Muscle layer of duodenum (tissue), 2 donors: ENCODE measurements around the gene APOH.

Experiments
- H3K27ac ChIP-seq: one replicate; pipeline ENCODE4 v1.7.0; 2013; ENCODE audit warnings: mild to moderate bottlenecking, low read length
- H3K27me3 ChIP-seq: one replicate; pipeline ENCODE4 v1.7.0; 2013; ENCODE audit warnings: low read depth, mild to moderate bottlenecking, control low read depth, low read length
- H3K36me3 ChIP-seq, 2 donors: one replicate each; pipeline ENCODE4 v1.7.0; 2013; ENCODE audit warnings: low read length in 2 of 2, control low read depth in 1 of 2, mild to moderate bottlenecking in 1 of 2; ENCODE audit not compliant: insufficient read depth in 2 of 2, control insufficient read depth in 1 of 2
- H3K4me1 ChIP-seq, 2 donors: one replicate each; pipeline ENCODE4 v1.7.0; 2013; ENCODE audit warnings: low read length in 2 of 2, mild to moderate bottlenecking in 2 of 2, control low read depth in 1 of 2, moderate library complexity in 1 of 2; ENCODE audit not compliant: insufficient read depth in 2 of 2, control insufficient read depth in 1 of 2
- H3K4me3 ChIP-seq, 2 donors: one replicate each; pipeline ENCODE4 v1.7.0; 2013; ENCODE audit warnings: low read length in 2 of 2, low read depth in 1 of 2, mild to moderate bottlenecking in 1 of 2
- H3K9me3 ChIP-seq, 2 donors: one replicate each; pipeline ENCODE4 v1.7.0; 2013; ENCODE audit warnings: low read length in 2 of 2, control low read depth in 1 of 2, mild to moderate bottlenecking in 1 of 2; ENCODE audit not compliant: control insufficient read depth in 1 of 2
- donor health status: healthy.

Gene APOH

GRCh38 chr17:66167189-66167815 lies 61.9 kb downstream of the APOH start:
- H3K27me3 ChIP-seq = no peaks in the 10 kb centered on the region

GRCh38 chr17:66165537-66166123 lies 63.6 kb downstream of the APOH start:
- no peaks in the 10 kb centered on the region for H3K9me3 ChIP-seq
- H3K27me3 ChIP-seq = no peaks in the 10 kb centered on the region
- no peak overlapping the region for H3K27ac ChIP-seq
- H3K36me3 ChIP-seq = peaks cover 0 to 6% of the 10 kb centered on the region in 2 donors
- no peaks in the 10 kb centered on the region for H3K4me1 ChIP-seq
- no peak overlapping the region for H3K4me3 ChIP-seq

More at GRCh38 chr17:66167189-66167815, 61.9 kb downstream of the APOH start:
- H3K4me3 ChIP-seq = no peak overlapping the region
- no peaks in the 10 kb centered on the region for H3K4me1 ChIP-seq
- no peak overlapping the region for H3K27ac ChIP-seq
- no peaks in the 10 kb centered on the region for H3K9me3 ChIP-seq
- H3K36me3 ChIP-seq = peaks cover 0 to 6% of the 10 kb centered on the region in 2 donors
